CD14-positive monocyte (primary cell): ENCODE measurements around the gene ANKRD66. TPM values are rescaled to one million over a fixed set of nuclear protein-coding genes. Genes with fewer than 3 reads are reported as not detected.

Experiments
- DNase-seq, 3 donors: peaks; one replicate each; pipeline ENCODE4 v3.0.0-alpha.2; 2011 to 2022
- H2AFZ ChIP-seq: 2 replicates; pipeline ENCODE4 v1.6.0; 2012; ENCODE audit warnings: mild to moderate bottlenecking, low read depth, low read length, inconsistent platforms; ENCODE audit not compliant: insufficient read depth, poor library complexity, severe bottlenecking
- H3K27ac ChIP-seq, 2 donors: 1 replicate in 1 of 2; 2 replicates in 1 of 2; pipeline ENCODE4 v1.5.1; 2012 to 2013; ENCODE audit warnings: low read length in 2 of 2, control low read depth in 1 of 2, inconsistent platforms in 1 of 2, low read depth in 1 of 2, mild to moderate bottlenecking in 1 of 2
- H3K27me3 ChIP-seq, 2 donors: one replicate each; pipeline versions ENCODE4 v1.6.0 to v1.6.1; 2011 to 2013; ENCODE audit warnings: low read length in 2 of 2; ENCODE audit not compliant: control insufficient read depth in 2 of 2, insufficient read depth in 2 of 2
- H3K36me3 ChIP-seq, 2 donors: replicated peaks in 1 of 2; 1 replicate in 1 of 2; 2 replicates in 1 of 2; pipeline versions ENCODE4 v1.5.1 to v1.6.1; 2012 to 2013; ENCODE audit warnings: low read length in 2 of 2, control low read depth in 1 of 2, inconsistent platforms in 1 of 2, mild to moderate bottlenecking in 1 of 2; ENCODE audit not compliant: insufficient read depth in 2 of 2, control insufficient read depth in 1 of 2
- H3K4me1 ChIP-seq, 2 donors: 1 replicate in 1 of 2; 2 replicates in 1 of 2; pipeline versions ENCODE4 v1.5.1 to v1.6.1; 2012 to 2013; ENCODE audit warnings: low read length in 2 of 2, control low read depth in 1 of 2, inconsistent platforms in 1 of 2, mild to moderate bottlenecking in 1 of 2, moderate library complexity in 1 of 2; ENCODE audit not compliant: insufficient read depth in 2 of 2, control insufficient read depth in 1 of 2
- H3K4me2 ChIP-seq: replicated peaks from 2 replicates; pipeline ENCODE3; 2012; ENCODE audit warnings: low read length, moderate library complexity, mild to moderate bottlenecking; ENCODE audit not compliant: poor library complexity, severe bottlenecking; ENCODE audit errors: extremely low read depth
- H3K4me3 ChIP-seq, 3 experiments: fragments of 200-600 bp in 1 of 3; sonication (generic) in 1 of 3; replicated peaks in 1 of 3; 1 replicate in 2 of 3; 2 replicates in 1 of 3; pipeline ENCODE4 v1.5.1; 2011 to 2013; ENCODE audit warnings: low read length in 3 of 3, mild to moderate bottlenecking in 3 of 3, control low read depth in 2 of 3, low read depth in 2 of 3, inconsistent platforms in 1 of 3, moderate library complexity in 1 of 3
- H3K79me2 ChIP-seq: 2 replicates; pipeline ENCODE4 v1.6.0; 2012; ENCODE audit warnings: mild to moderate bottlenecking, control low read depth, inconsistent platforms, low read length, moderate library complexity; ENCODE audit not compliant: insufficient read depth
- H3K9ac ChIP-seq: 2 replicates; pipeline ENCODE4 v1.6.0; 2017; ENCODE audit warnings: low read length, mild to moderate bottlenecking; ENCODE audit not compliant: insufficient read depth, poor library complexity, severe bottlenecking
- H3K9me3 ChIP-seq, 2 donors: replicated peaks in 1 of 2; 1 replicate in 1 of 2; 2 replicates in 1 of 2; pipeline versions ENCODE4 v1.5.1 to v1.6.1; 2012 to 2013; ENCODE audit warnings: low read length in 2 of 2, control low read depth in 1 of 2; ENCODE audit not compliant: control insufficient read depth in 1 of 2, insufficient read depth in 1 of 2
- H4K20me1 ChIP-seq: 2 replicates; pipeline ENCODE4 v1.6.0; 2012; ENCODE audit warnings: mild to moderate bottlenecking, low read length, control low read depth, moderate library complexity; ENCODE audit not compliant: insufficient read depth
- H3K27ac Mint-ChIP-seq, 7 donors: one replicate each; pipeline ENCODE4 v1.8.0; 2020; ENCODE audit warnings: mild to moderate bottlenecking in 7 of 7, mixed read lengths in 7 of 7, moderate library complexity in 6 of 7, inconsistent platforms in 2 of 7
- H3K27me3 Mint-ChIP-seq, 3 donors: one replicate each; pipeline ENCODE4 v1.8.0; 2021 to 2022; ENCODE audit warnings: low read depth in 3 of 3, mild to moderate bottlenecking in 3 of 3, mixed read lengths in 3 of 3, moderate library complexity in 3 of 3, inconsistent platforms in 1 of 3
- H3K36me3 Mint-ChIP-seq, 2 donors: one replicate each; pipeline ENCODE4 v1.8.0; 2020; ENCODE audit warnings: mixed read lengths in 2 of 2, inconsistent platforms in 1 of 2, mild to moderate bottlenecking in 1 of 2
- H3K4me1 Mint-ChIP-seq: one replicate; pipeline ENCODE4 v1.8.0; 2020; ENCODE audit warnings: mild to moderate bottlenecking, mixed read lengths
- H3K4me3 Mint-ChIP-seq, 2 donors: one replicate each; pipeline ENCODE4 v1.8.0; 2020; ENCODE audit warnings: mild to moderate bottlenecking in 2 of 2, mixed read lengths in 2 of 2, moderate library complexity in 1 of 2
- H3K9me3 Mint-ChIP-seq, 7 donors: one replicate each; pipeline ENCODE4 v1.8.0; 2020 to 2022; ENCODE audit warnings: mixed read lengths in 7 of 7, mild to moderate bottlenecking in 6 of 7, moderate library complexity in 6 of 7, inconsistent platforms in 2 of 7
- CTCF ChIP-seq: fragments of 200-600 bp; IDR thresholded peaks from one replicate; pipeline ENCODE4 v1.8.0; 2022; ENCODE audit warnings: antibody characterized with exemption, mild to moderate bottlenecking
- WGBS: methylation state at CpG from one replicate; pipeline ENCODE4 v1.1.5; 2013; ENCODE audit warnings: missing lambda C conversion rate; ENCODE audit not compliant: insufficient coverage; 5-methylcytosine and 5-hydroxymethylcytosine counted together
- intact Hi-C, 2 donors: fragments of 100-400 bp; cut with micrococcal nuclease; formaldehyde crosslinking; loops; one replicate each; pipeline versions ENCODE4 v1.15.0 to v1.15.1; 2023
- polyA plus RNA-seq, 3 donors: library from polyadenylated mRNA; depleted of rRNA in 1 of 3; unstranded in 2 of 3; stranded (reverse) in 1 of 3; fragments of 300-500 nt in 2 of 3; fragments of >200 nt in 1 of 3; fragmentation: Illumina TruSeq in 2 of 3; gene quantifications; 1 replicate in 2 of 3; 2 replicates in 1 of 3; pipeline ENCODE4 v1.2.3, GENCODE V29; 2012 to 2021

The ANKRD66 gene
- polyA plus RNA-seq, 3 donors, result not detected

GRCh38 chr6:46764961-46765360 lies 18.2 kb downstream of the ANKRD66 start:
- Mint-ChIP-seq H3K4me3 (no peak overlapping the region), H3K27ac (no peak overlapping the region), H3K36me3 (peaks cover 0 to 4% of the 10 kb centered on the region in 2 donors), H3K27me3 (no peaks in the 10 kb centered on the region), H3K4me1 (peaks cover 15% of the 10 kb centered on the region), H3K9me3 (peaks cover 0 to 6% (median 3%) of the 10 kb centered on the region in 7 donors)
- H3K27ac ChIP-seq, result no peak overlapping the region
- H3K36me3 ChIP-seq, result no peaks in the 10 kb centered on the region
- no peaks in the 10 kb centered on the region for H4K20me1 ChIP-seq
- no peak overlapping the region for H3K4me2 ChIP-seq
- no peak for DNase-seq
- no peaks in the 10 kb centered on the region for H3K79me2 ChIP-seq
- no peak overlapping the region for H3K4me3 ChIP-seq
- intact Hi-C loops, result no loop called here
- H3K27me3 ChIP-seq, result no peaks in the 10 kb centered on the region
- H3K4me1 ChIP-seq, result peaks cover under 1 to 4% of the 10 kb centered on the region in 2 donors
- H3K9ac ChIP-seq, result no peak overlapping the region
- peak overlapping the region; percentile 6 for H2AFZ ChIP-seq
- H3K9me3 ChIP-seq, result no peaks in the 10 kb centered on the region
- WGBS, result 89% methylated on average over 3 of the region's 5 CpGs
- no peak for TF ChIP-seq CTCF

- peak overlapping the region; percentile 98 to 100 (median 99) for H3K27ac Mint-ChIP-seq
- Histone ChIP-seq H3K79me2 (no peaks in the 10 kb centered on the region), H3K9me3 (no peaks in the 10 kb centered on the region), H3K4me2 (peak overlapping the region; percentile 30), H3K4me3 (peak overlapping the region in 1 of 3 experiments; percentile 27), H3K9ac (peak overlapping the region; percentile 53), H3K27me3 (no peaks in the 10 kb centered on the region), H3K27ac (peak overlapping the region; percentile 91 to 95), H4K20me1 (no peaks in the 10 kb centered on the region), H3K4me1 (peaks cover 54 to 60% of the 10 kb centered on the region in 2 donors), H3K36me3 (no peaks in the 10 kb centered on the region), H2AFZ (no peak overlapping the region)
- H3K36me3 Mint-ChIP-seq, result peaks cover 4 to 7% of the 10 kb centered on the region in 2 donors
- peak; percentile 12 to 51 (median 48) for DNase-seq
- H3K4me1 Mint-ChIP-seq, result peaks cover 50% of the 10 kb centered on the region
- no CpG with 5 or more reads among the region's 1 CpG for WGBS
- intact Hi-C loops, result loop anchor here (5.0 kb wide), 2 partner anchors 40 to 55 kb away; no protein-coding TSS in a partner anchor
- no peak for TF ChIP-seq CTCF
- peaks cover 0 to 7% (median 2%) of the 10 kb centered on the region in 7 donors for H3K9me3 Mint-ChIP-seq
- no peaks in the 10 kb centered on the region for H3K27me3 Mint-ChIP-seq
- no peak overlapping the region for H3K4me3 Mint-ChIP-seq
Observed at GRCh38 chr6:46772016-46772415, 25.3 kb downstream of the ANKRD66 start.
